HepG2 (cell line): Measurements from ENCODE around the gene PMVK. TPM values are rescaled to one million over a fixed set of nuclear protein-coding genes. Genes with fewer than 3 reads are reported as not detected.

ENCODE experiments used
- AGO2 ChIP-seq: fragments of 200-400 bp; formaldehyde crosslinking; optimal IDR thresholded peaks from 2 replicates; pipeline ENCODE3; 2017; ENCODE audit warnings: mild to moderate bottlenecking, low read depth, low read length, moderate library complexity
- GATAD1 ChIP-seq: IDR thresholded peaks from 2 replicates; pipeline ENCODE4 v1.6.1; 2016; ENCODE audit warnings: missing genetic modification reagents, missing compliant biosample characterization
- IRF2 ChIP-seq: IDR thresholded peaks from 2 replicates; pipeline ENCODE4 v1.6.1; 2018; ENCODE audit warnings: missing genetic modification reagents, missing compliant biosample characterization
- MLLT10 ChIP-seq: sonication (generic); formaldehyde crosslinking; IDR thresholded peaks from 2 replicates; pipeline ENCODE4 v1.4.0; 2020; ENCODE audit warnings: missing genetic modification reagents
- RBM39 ChIP-seq: fragments of 200-400 bp; formaldehyde crosslinking; IDR thresholded peaks from one replicate; pipeline ENCODE4 v1.6.1; 2018; ENCODE audit warnings: antibody characterized with exemption, mild to moderate bottlenecking, low read depth, low read length; ENCODE audit not compliant: poor library complexity, severe bottlenecking
- SOX6 ChIP-seq, 2 experiments: fragments of 450-650 bp in 1 of 2; sonication (generic) in 1 of 2; formaldehyde crosslinking in 1 of 2; IDR thresholded peaks; 2 replicates each; pipeline versions ENCODE4 v1.4.0 to v1.6.1; 2017 to 2020; ENCODE audit warnings: antibody characterized with exemption in 1 of 2, mild to moderate bottlenecking in 1 of 2, missing genetic modification reagents in 1 of 2
- TAF15 ChIP-seq: fragments of 200-400 bp; formaldehyde crosslinking; IDR thresholded peaks from one replicate; pipeline ENCODE4 v1.6.1; 2018; ENCODE audit warnings: mild to moderate bottlenecking, low read depth, low read length; ENCODE audit not compliant: poor library complexity, severe bottlenecking
- TFAP4 ChIP-seq: sonication (generic); IDR thresholded peaks from 2 replicates; pipeline ENCODE4 v1.6.1; 2016; ENCODE audit warnings: low read depth, borderline replicate concordance
- ZHX2 ChIP-seq, 2 experiments: sonication (generic) in 1 of 2; formaldehyde crosslinking in 1 of 2; IDR thresholded peaks; 2 replicates each; pipeline versions ENCODE4 v1.6.1 to v1.9.0; 2014 to 2022; ENCODE audit warnings: antibody characterized with exemption in 1 of 2, borderline replicate concordance in 1 of 2, inconsistent platforms in 1 of 2, low read depth in 1 of 2, missing genetic modification reagents in 1 of 2
- ZNF264 ChIP-seq: sonication (generic); formaldehyde crosslinking; IDR thresholded peaks from 2 replicates; pipeline ENCODE4 v1.4.0; 2020; ENCODE audit warnings: missing genetic modification reagents
- ZNF547 ChIP-seq: sonication (generic); formaldehyde crosslinking; IDR thresholded peaks from 2 replicates; pipeline ENCODE4 v1.5.1; 2020; ENCODE audit warnings: mild to moderate bottlenecking, missing genetic modification reagents
- ZNF780A ChIP-seq: sonication (generic); formaldehyde crosslinking; IDR thresholded peaks from 2 replicates; pipeline ENCODE4 v1.8.0; 2022; ENCODE audit warnings: mild to moderate bottlenecking, missing genetic modification reagents, moderate library complexity
- ZNF816 ChIP-seq: sonication (generic); formaldehyde crosslinking; IDR thresholded peaks from 2 replicates; pipeline ENCODE4 v1.8.0; 2022; ENCODE audit warnings: missing genetic modification reagents, mild to moderate bottlenecking, borderline replicate concordance
- polyA plus RNA-seq, 8 experiments: library from polyadenylated mRNA; depleted of rRNA in 3 of 8; stranded (reverse) in 7 of 8; unstranded in 1 of 8; fragments of >200 nt; fragmentation: Illumina TruSeq in 4 of 8; extraction: Trizol in 4 of 8; gene quantifications; 2 replicates each; pipeline versions ENCODE4 v1.2.1 to v1.2.3, GENCODE V29; 2011 to 2016; ENCODE audit warnings: low read depth in 4 of 8, missing spikeins in 1 of 8, mixed read lengths in 1 of 8; ENCODE audit not compliant: insufficient read depth in 1 of 8
- total RNA-seq, 5 experiments: library from RNA; depleted of rRNA; stranded (reverse); fragments of >200 nt; fragmentation: Illumina TruSeq; extraction: Trizol; gene quantifications; 2 replicates each; pipeline ENCODE4 v1.2.3, GENCODE V29; 2016; ENCODE audit warnings: low read depth in 1 of 5
- TF ChIP-seq, protein P1 (sequence below): sonication (generic); formaldehyde crosslinking; IDR thresholded peaks from 2 replicates; pipeline ENCODE4 v1.9.0; 2022; ENCODE audit warnings: missing genetic modification reagents, mild to moderate bottlenecking, borderline replicate concordance
- TF ChIP-seq, protein P2 (sequence below): sonication (generic); formaldehyde crosslinking; conservative IDR thresholded peaks from 2 replicates; pipeline ENCODE4 v1.4.0; 2020; ENCODE audit warnings: missing genetic modification reagents

Gene PMVK
- total and polyA plus RNA-seq, 2 of the 13 experiments (the other 11 are each of a cell fraction or from before 2014, with no cell fraction given) = 3.9 to 12.6 TPM

GRCh38 chr1:154955718-154956543 lies 19.4 kb upstream of the PMVK start, which contains the start of gene PBXIP1 (continued):
- TF ChIP-seq TFAP4 (peak; percentile 61; the same call in 1 of the 2 replicates), ZNF816 (no peak), SOX6 (IDR thresholded peaks at IDR 0.05) (no peak), SOX6 (CRISPR knock-in tag; IDR thresholded peaks at IDR 0.05) (no peak), ZNF264 (CRISPR knock-in tag) (0 out of 2 replicates have a peak, but pooled peaks have one; percentile 8), AGO2 (no peak), ZNF780A (CRISPR knock-in tag) (no peak), TAF15 (no peak), IRF2 (peak; percentile 47; the same call in 1 of the 2 replicates), RBM39 (no peak), ZNF547 (CRISPR knock-in tag) (no peak), MLLT10 (CRISPR knock-in tag) (no peak), ZHX2 (IDR thresholded peaks at IDR 0.05; ENCODE audit: low read depth) (no peak), ZHX2 (CRISPR knock-in tag; IDR thresholded peaks at IDR 0.05; ENCODE audit: borderline replicate concordance) (no peak), GATAD1 (CRISPR knock-in tag) (peak; percentile 64)
- TF ChIP-seq, protein P1, sequence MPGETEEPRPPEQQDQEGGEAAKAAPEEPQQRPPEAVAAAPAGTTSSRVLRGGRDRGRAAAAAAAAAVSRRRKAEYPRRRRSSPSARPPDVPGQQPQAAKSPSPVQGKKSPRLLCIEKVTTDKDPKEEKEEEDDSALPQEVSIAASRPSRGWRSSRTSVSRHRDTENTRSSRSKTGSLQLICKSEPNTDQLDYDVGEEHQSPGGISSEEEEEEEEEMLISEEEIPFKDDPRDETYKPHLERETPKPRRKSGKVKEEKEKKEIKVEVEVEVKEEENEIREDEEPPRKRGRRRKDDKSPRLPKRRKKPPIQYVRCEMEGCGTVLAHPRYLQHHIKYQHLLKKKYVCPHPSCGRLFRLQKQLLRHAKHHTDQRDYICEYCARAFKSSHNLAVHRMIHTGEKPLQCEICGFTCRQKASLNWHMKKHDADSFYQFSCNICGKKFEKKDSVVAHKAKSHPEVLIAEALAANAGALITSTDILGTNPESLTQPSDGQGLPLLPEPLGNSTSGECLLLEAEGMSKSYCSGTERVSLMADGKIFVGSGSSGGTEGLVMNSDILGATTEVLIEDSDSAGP (CRISPR knock-in tag) = peak; percentile 68; the same call in 1 of the 2 replicates
- TF ChIP-seq, protein P2, sequence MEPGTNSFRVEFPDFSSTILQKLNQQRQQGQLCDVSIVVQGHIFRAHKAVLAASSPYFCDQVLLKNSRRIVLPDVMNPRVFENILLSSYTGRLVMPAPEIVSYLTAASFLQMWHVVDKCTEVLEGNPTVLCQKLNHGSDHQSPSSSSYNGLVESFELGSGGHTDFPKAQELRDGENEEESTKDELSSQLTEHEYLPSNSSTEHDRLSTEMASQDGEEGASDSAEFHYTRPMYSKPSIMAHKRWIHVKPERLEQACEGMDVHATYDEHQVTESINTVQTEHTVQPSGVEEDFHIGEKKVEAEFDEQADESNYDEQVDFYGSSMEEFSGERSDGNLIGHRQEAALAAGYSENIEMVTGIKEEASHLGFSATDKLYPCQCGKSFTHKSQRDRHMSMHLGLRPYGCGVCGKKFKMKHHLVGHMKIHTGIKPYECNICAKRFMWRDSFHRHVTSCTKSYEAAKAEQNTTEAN (CRISPR knock-in tag) = no peak
